ENCODE measurements around the gene OR6C76.

OR6C76 gene

DNA sequence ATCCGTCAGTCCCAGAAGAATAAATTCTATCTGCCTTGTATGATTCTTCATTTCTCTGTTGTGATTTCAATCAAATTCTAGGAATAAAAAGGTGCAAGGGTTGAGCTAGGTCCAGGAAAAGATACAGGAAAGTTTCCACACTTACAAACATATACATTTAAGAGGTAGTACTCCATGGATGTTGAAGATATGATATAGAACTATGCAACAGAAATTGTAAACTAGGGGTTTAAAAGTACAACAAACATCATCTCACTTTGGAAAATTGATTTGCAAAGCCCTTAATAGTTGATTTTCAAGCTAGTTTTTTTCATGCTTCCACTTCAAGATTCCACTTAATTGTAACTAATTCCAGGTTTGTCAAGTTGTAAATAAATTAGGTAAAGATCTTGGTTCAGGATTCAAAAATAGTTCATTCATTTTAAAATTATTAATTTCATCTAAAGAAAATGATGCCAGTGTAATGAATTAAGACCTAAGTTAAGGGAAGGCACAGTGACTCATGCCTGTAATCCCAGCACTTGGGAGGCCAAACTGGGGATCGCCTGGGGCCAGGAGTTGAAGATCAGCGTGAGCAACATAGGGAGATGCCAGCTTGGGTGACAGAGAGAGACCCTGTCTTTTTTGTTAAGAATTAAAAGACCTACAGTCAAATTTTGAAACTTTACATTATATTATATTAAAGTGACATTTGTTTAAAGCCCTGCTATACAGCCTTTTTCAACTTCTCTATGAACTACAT is 44.2 kb downstream of the OR6C76 start, which contains the start of gene OR6C70:
OR6C70 (minus strand) TSS at position 51 of the 742 bp plus-strand sequence; CDS start at position 51, 0 bp downstream.
- FAIRE-seq = no peak

DNA sequence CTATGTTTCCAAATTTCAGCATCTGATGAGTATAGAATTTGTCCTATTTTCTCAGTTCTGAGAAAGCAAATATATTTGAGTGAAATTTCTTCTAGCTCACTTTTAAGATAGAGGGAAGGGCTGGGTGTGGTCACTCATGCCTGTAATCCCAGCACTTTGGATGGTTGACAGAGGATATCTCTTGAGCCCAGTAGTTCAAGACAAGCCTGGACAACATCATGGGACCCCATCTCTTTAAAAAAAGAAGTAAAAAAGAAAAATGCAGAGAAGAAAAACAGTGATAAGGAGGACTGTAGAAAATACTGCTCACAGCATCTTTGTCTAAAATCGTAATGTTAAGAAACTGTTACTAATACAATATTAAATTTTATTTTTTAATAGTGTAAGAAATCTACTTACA is 46.2 kb downstream of the OR6C76 start:
- FAIRE-seq = no peak
